ENCODE measurements around the gene SLC44A4. TPM values are rescaled to one million over a fixed set of nuclear protein-coding genes. Genes with fewer than 3 reads are reported as not detected.
"Not testable (repeated sequence)": the region's sequence is repeated elsewhere in the genome, so short reads cannot be mapped to it uniquely, and the experiment has no call there.

Gene SLC44A4
- total and polyA plus RNA-seq, 4 donors: 0.13 to 2.4 (median 0.17) TPM; not detected in 1

DNA sequence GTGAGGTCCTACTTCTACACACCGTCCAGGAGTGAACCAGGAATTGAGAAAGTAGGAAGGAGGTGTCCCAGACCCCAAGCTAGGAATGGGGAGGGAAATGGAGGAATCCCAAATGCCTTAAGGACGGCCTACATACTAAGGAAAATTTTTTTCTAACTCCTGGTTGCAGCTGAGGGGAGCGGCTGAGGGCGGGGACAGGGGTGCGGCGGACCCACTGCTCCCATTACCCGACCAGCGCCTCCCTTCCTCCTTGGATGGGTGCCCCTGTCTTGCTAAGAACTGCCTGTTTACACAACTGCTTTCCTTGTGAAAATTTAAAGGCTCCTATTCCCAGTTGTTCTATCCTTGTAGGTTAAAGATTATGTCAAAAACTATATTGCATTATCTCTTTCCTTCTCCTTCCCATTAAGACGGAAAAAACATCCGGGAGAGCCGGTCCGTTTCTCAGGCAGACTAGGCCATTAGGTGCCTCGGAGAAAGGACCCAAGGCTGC is 52.0 kb downstream of the SLC44A4 start:
- Histone ChIP-seq H3K36me3 (ENCODE audit: control insufficient read depth in 4 of 4, insufficient read depth in 3 of 4, low read depth in 1 of 4, low read length in 3 of 4) (no peaks in the 10 kb centered on the region), H3K9me3 (ENCODE audit: control insufficient read depth in 4 of 4, low read length in 3 of 4) (no peaks in the 10 kb centered on the region), H3K9ac (ENCODE audit: low read depth in 1 of 2, low read length in 2 of 2) (peak overlapping the region; percentile 76), H3K27me3 (ENCODE audit: control insufficient read depth in 4 of 4, insufficient read depth in 4 of 4, low read length in 3 of 4) (no peaks in the 10 kb centered on the region), H3K4me3 (ENCODE audit: low read depth in 1 of 3, low read length in 3 of 3) (peak overlapping the region in 2 of 3 donors; percentile 5 to 65), H3K27ac (ENCODE audit: low read depth in 1 of 2, low read length in 2 of 2) (peak overlapping the region; percentile 73 to 86), H3K4me1 (ENCODE audit: control insufficient read depth in 4 of 4, insufficient read depth in 4 of 4, low read length in 3 of 4) (peaks cover 0 to 18% (median 6%) of the 10 kb centered on the region in 4 donors)
- TF ChIP-seq FOXA2 (IDR thresholded peaks at IDR 0.05) (peak; percentile 4), GABPA (IDR thresholded peaks at IDR 0.05 in 1 of 2, conservative IDR thresholded peaks at IDR 0.05 in 1 of 2) (peak in 1 of 2 donors; percentile 5), RAD21 (IDR thresholded peaks at IDR 0.05) (no peak), HNF4G (IDR thresholded peaks at IDR 0.05) (no peak)
- DNase-seq (ENCODE audit: low spot score): peak; percentile 76
- WGBS: 38% methylated on average over 13 of the region's 13 CpGs

DNA sequence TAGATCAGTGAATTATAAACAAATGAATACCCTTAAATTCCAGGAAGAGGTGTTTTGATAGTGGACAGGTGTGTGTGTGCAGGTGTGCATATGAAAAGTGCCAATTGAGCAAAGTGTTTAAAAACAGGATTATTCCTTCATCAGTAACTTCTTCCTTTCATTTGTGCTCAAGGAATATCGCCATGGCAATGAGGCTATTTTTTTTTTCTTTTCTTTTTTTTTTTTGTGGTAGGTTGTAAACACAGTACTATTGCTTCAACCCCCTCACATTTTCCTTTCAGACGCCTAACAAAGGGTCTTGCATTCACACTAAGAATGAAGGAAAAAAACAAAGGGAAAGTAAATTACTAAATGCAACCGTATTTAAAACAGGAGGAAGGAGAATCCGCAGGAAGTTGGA is 53.2 kb downstream of the SLC44A4 start:
- H3K4me3 ChIP-seq (ENCODE audit: low read depth in 1 of 3, low read length in 3 of 3): no peak overlapping the region
- H3K27ac ChIP-seq (ENCODE audit: low read depth in 1 of 2, low read length in 2 of 2): no peak overlapping the region
- WGBS: 75% methylated on average over 4 of the region's 4 CpGs
- no peak for TF ChIP-seq HNF4A (conservative IDR thresholded peaks at IDR 0.05)
- no peak for TF ChIP-seq HNF4G (IDR thresholded peaks at IDR 0.05)
- TF ChIP-seq RAD21 (IDR thresholded peaks at IDR 0.05): no peak
- TF ChIP-seq EGR1 (IDR thresholded peaks at IDR 0.05; ENCODE audit: low read depth in 2 of 2): no peak
- TF ChIP-seq, protein P1, sequence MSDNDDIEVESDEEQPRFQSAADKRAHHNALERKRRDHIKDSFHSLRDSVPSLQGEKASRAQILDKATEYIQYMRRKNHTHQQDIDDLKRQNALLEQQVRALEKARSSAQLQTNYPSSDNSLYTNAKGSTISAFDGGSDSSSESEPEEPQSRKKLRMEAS (IDR thresholded peaks at IDR 0.05): no peak
- no peak for TF ChIP-seq GABPA (IDR thresholded peaks at IDR 0.05 in 1 of 2, conservative IDR thresholded peaks at IDR 0.05 in 1 of 2)
- TF ChIP-seq FOXA2 (IDR thresholded peaks at IDR 0.05): no peak
- TF ChIP-seq, protein P2, sequence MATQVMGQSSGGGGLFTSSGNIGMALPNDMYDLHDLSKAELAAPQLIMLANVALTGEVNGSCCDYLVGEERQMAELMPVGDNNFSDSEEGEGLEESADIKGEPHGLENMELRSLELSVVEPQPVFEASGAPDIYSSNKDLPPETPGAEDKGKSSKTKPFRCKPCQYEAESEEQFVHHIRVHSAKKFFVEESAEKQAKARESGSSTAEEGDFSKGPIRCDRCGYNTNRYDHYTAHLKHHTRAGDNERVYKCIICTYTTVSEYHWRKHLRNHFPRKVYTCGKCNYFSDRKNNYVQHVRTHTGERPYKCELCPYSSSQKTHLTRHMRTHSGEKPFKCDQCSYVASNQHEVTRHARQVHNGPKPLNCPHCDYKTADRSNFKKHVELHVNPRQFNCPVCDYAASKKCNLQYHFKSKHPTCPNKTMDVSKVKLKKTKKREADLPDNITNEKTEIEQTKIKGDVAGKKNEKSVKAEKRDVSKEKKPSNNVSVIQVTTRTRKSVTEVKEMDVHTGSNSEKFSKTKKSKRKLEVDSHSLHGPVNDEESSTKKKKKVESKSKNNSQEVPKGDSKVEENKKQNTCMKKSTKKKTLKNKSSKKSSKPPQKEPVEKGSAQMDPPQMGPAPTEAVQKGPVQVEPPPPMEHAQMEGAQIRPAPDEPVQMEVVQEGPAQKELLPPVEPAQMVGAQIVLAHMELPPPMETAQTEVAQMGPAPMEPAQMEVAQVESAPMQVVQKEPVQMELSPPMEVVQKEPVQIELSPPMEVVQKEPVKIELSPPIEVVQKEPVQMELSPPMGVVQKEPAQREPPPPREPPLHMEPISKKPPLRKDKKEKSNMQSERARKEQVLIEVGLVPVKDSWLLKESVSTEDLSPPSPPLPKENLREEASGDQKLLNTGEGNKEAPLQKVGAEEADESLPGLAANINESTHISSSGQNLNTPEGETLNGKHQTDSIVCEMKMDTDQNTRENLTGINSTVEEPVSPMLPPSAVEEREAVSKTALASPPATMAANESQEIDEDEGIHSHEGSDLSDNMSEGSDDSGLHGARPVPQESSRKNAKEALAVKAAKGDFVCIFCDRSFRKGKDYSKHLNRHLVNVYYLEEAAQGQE (IDR thresholded peaks at IDR 0.05): no peak
- TF ChIP-seq, protein P3, sequence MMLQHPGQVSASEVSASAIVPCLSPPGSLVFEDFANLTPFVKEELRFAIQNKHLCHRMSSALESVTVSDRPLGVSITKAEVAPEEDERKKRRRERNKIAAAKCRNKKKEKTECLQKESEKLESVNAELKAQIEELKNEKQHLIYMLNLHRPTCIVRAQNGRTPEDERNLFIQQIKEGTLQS (IDR thresholded peaks at IDR 0.05): no peak
- no peak for TF ChIP-seq RXRA (IDR thresholded peaks at IDR 0.05)
- no peak for TF ChIP-seq YY1 (IDR thresholded peaks at IDR 0.05)
- no peak for TF ChIP-seq NR2F2 (IDR thresholded peaks at IDR 0.05)
- H3K4me1 ChIP-seq (ENCODE audit: control insufficient read depth in 4 of 4, insufficient read depth in 4 of 4, low read length in 3 of 4): peaks cover 2 to 19% (median 7%) of the 10 kb centered on the region in 4 donors
- no peaks in the 10 kb centered on the region for H3K36me3 ChIP-seq (ENCODE audit: control insufficient read depth in 4 of 4, insufficient read depth in 3 of 4, low read depth in 1 of 4, low read length in 3 of 4)
- no peak for DNase-seq (ENCODE audit: low spot score)
- H3K9me3 ChIP-seq (ENCODE audit: control insufficient read depth in 4 of 4, low read length in 3 of 4): no peaks in the 10 kb centered on the region
- no peaks in the 10 kb centered on the region for H3K27me3 ChIP-seq (ENCODE audit: control insufficient read depth in 4 of 4, insufficient read depth in 4 of 4, low read length in 3 of 4)
- H3K9ac ChIP-seq (ENCODE audit: low read depth in 1 of 2, low read length in 2 of 2): no peak overlapping the region

DNA sequence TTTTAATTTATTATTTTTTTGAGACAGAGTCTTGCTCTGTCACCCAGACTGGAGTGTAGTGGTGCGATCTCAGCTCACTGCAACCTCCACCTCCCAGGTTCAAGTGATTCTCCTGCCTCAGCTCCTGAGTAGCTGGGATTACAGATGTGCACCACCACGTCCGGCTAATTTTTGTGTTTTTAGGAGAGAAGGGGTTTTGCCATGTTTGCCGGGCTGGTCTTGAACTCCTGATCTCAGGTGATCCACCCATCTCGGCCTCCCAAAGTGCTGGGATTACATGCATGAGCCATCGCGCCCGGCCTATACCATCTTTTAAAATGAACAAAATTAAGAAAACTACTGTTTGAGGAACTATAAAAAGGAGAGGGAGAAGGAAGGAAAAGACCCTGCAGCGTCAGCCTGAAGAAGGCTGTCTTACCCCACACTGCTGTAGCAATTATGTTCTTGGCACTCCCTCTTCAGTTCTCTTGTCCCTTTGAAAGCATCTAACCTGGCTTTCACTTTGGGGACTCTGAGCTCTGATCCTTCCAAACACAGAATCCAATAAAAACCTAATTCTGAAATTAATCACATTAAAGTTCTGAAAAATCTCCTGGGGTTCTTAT is 55.1 kb downstream of the SLC44A4 start:
- H3K9ac ChIP-seq (ENCODE audit: low read depth in 1 of 2, low read length in 2 of 2); H3K9me3 ChIP-seq (ENCODE audit: control insufficient read depth in 4 of 4, low read length in 3 of 4); H3K36me3 ChIP-seq (ENCODE audit: control insufficient read depth in 4 of 4, insufficient read depth in 3 of 4, low read depth in 1 of 4, low read length in 3 of 4); H3K4me3 ChIP-seq (ENCODE audit: low read depth in 1 of 3, low read length in 3 of 3); H3K27ac ChIP-seq (ENCODE audit: low read depth in 1 of 2, low read length in 2 of 2); DNase-seq (ENCODE audit: low spot score); H3K27me3 ChIP-seq (ENCODE audit: control insufficient read depth in 4 of 4, insufficient read depth in 4 of 4, low read length in 3 of 4): not testable (repeated sequence)
- H3K4me1 ChIP-seq (ENCODE audit: control insufficient read depth in 4 of 4, insufficient read depth in 4 of 4, low read length in 3 of 4): peaks cover 7 to 25% (median 14%) of the 10 kb centered on the region in 4 donors
- 92% methylated on average over 9 of the region's 9 CpGs for WGBS
